ENCODE data around the gene C7orf33.
"Not testable (repeated sequence)": the region's sequence is repeated elsewhere in the genome, so short reads cannot be mapped to it uniquely, and the experiment has no call there.

Gene C7orf33

GRCh38 chr7:148581624-148582023 lies 8.9 kb upstream of the C7orf33 start:
- no peak for DNase-seq

GRCh38 chr7:148584154-148584827 lies 6.3 kb upstream of the C7orf33 start:
- no peak for DNase-seq

- no peak for DNase-seq
Measured at GRCh38 chr7:148585399-148585798, 5.2 kb upstream of the C7orf33 start.

GRCh38 chr7:148587076-148587475 lies 3.5 kb upstream of the C7orf33 start:
- no peak for DNase-seq

- DNase-seq, result no peak
Measured at GRCh38 chr7:148588168-148588567, 2.4 kb upstream of the C7orf33 start.

- DNase-seq, result no peak
Measured at GRCh38 chr7:148588670-148589131, 1.9 kb upstream of the C7orf33 start.

GRCh38 chr7:148589640-148590039 lies 926 bp upstream of the C7orf33 start:
- no peak for DNase-seq

- not testable (repeated sequence) for DNase-seq
Measured at GRCh38 chr7:148596354-148596753, 5.8 kb downstream of the C7orf33 start.

GRCh38 chr7:148598351-148598750 lies 7.8 kb downstream of the C7orf33 start:
- DNase-seq, result no peak

GRCh38 chr7:148605350-148605749 lies 14.8 kb downstream of the C7orf33 start:
- no peak for DNase-seq

GRCh38 chr7:148607151-148607661 lies 16.6 kb downstream of the C7orf33 start:
- DNase-seq, result no peak

- DNase-seq, result no peak
Measured at GRCh38 chr7:148609045-148609725, 18.6 kb downstream of the C7orf33 start.

- DNase-seq, result no peak
Measured at GRCh38 chr7:148611692-148612091, 21.1 kb downstream of the C7orf33 start.

- no peak for DNase-seq
Measured at GRCh38 chr7:148615085-148615730, 24.6 kb downstream of the C7orf33 start.

GRCh38 chr7:148620749-148621359 lies 30.3 kb downstream of the C7orf33 start:
- no peak for DNase-seq

- no peak for DNase-seq
Measured at GRCh38 chr7:148621563-148621962, 31.0 kb downstream of the C7orf33 start.

GRCh38 chr7:148622887-148623585 lies 32.5 kb downstream of the C7orf33 start:
- no peak for DNase-seq

- no peak for DNase-seq
Measured at GRCh38 chr7:148623586-148624282, 33.2 kb downstream of the C7orf33 start.

GRCh38 chr7:148624735-148625134 lies 34.2 kb downstream of the C7orf33 start:
- DNase-seq, result no peak

- DNase-seq, result no peak
Measured at GRCh38 chr7:148625342-148625741, 34.8 kb downstream of the C7orf33 start.

GRCh38 chr7:148626828-148627227 lies 36.3 kb downstream of the C7orf33 start:
- DNase-seq, result no peak

GRCh38 chr7:148628011-148628410 lies 37.4 kb downstream of the C7orf33 start:
- no peak for DNase-seq

Data from activated naive CD4-positive, alpha-beta T cell treated with anti-CD3 and anti-CD28 coated beads, Interleukin-2, amount 50 U/mL, for 16 hours (primary cell).